GM12878 (cell line): Measurements from ENCODE around the gene FHL2. TPM values are rescaled to one million over a fixed set of nuclear protein-coding genes. Genes with fewer than 3 reads are reported as not detected.

Source experiments
- ATAC-seq: fragments of 200-7000 bp; cut with Tn5 transposase; 3 replicates; pipeline ENCODE4 v1.9.1; 2020; ENCODE audit warnings: mild to moderate bottlenecking, moderate library complexity
- BruUV-seq: library from RNA; stranded (reverse); fragments of 400-500 nt; replicated peaks from 2 replicates; lab custom pipeline; 2021; lab: Mats Ljungman, UMichigan
- CTCF ChIA-PET: fragments of 300-600 bp; sonication (Branson Sonifier 250); formaldehyde crosslinking; extraction: SDS; loops from one replicate; lab custom pipeline; 2021; ENCODE audit warnings: inconsistent platforms; lab: Yijun Ruan, JAX
- POLR2A ChIA-PET: fragments of 350-600 bp; formaldehyde crosslinking; extraction: SDS; loops from one replicate; lab custom pipeline; 2021; ENCODE audit warnings: inconsistent platforms; lab: Charles Lee
- RAD21 ChIA-PET: fragments of 300-600 bp; sonication (Branson Sonifier 250); formaldehyde crosslinking; loops from one replicate; lab custom pipeline; 2023; ENCODE audit warnings: antibody characterized with exemption; ENCODE audit not compliant: unreplicated experiment; lab: Charles Lee
- SMC1A ChIA-PET: fragments of 300-600 bp; sonication (Branson Sonifier 250); formaldehyde crosslinking; loops from one replicate; lab custom pipeline; 2023; ENCODE audit not compliant: unreplicated experiment, uncharacterized antibody; lab: Charles Lee
- DNase-seq: peaks from one replicate; pipeline ENCODE4 v3.0.0-alpha.2; 2011; ENCODE audit warnings: low read depth, low spot score
- FAIRE-seq: peaks from 3 replicates; lab custom pipeline; 2011; peaks lifted over from hg19 to GRCh38; lab: Jason Lieb, UNC
- H2AFZ ChIP-seq: 2 replicates; pipeline ENCODE4 v1.6.0; 2011; ENCODE audit warnings: low read depth, low read length, control low read depth; ENCODE audit not compliant: control insufficient read depth
- H3K27ac ChIP-seq: 2 replicates; pipeline ENCODE4 v1.5.1; 2011; ENCODE audit warnings: control low read depth; ENCODE audit not compliant: control insufficient read depth, insufficient read depth
- H3K27me3 ChIP-seq, 2 experiments: replicated peaks in 1 of 2; 2 replicates each; pipeline versions ENCODE4 v1.6.0 to v1.6.1; 2011; ENCODE audit warnings: low read length in 1 of 2; ENCODE audit not compliant: control insufficient read depth in 2 of 2, insufficient read depth in 2 of 2
- H3K36me3 ChIP-seq, 2 experiments: 2 replicates each; pipeline ENCODE4 v1.5.1; 2011; ENCODE audit warnings: low read length in 1 of 2; ENCODE audit not compliant: control insufficient read depth in 2 of 2, insufficient read depth in 2 of 2
- H3K4me1 ChIP-seq: 2 replicates; pipeline ENCODE4 v1.6.1; 2011; ENCODE audit warnings: mild to moderate bottlenecking, low read length, moderate library complexity, mixed read lengths; ENCODE audit not compliant: control insufficient read depth, insufficient read depth
- H3K4me2 ChIP-seq: 2 replicates; pipeline ENCODE4 v1.6.0; 2011; ENCODE audit warnings: control low read depth; ENCODE audit not compliant: control insufficient read depth, insufficient read depth
- H3K4me3 ChIP-seq: fragments of 200-600 bp; sonication (generic); 2 replicates; pipeline ENCODE4 v1.5.1; 2016
- H3K79me2 ChIP-seq: 2 replicates; pipeline ENCODE4 v1.6.0; 2011; ENCODE audit warnings: low read length; ENCODE audit not compliant: control insufficient read depth, insufficient read depth
- H3K9ac ChIP-seq: 2 replicates; pipeline ENCODE4 v1.8.0; 2011; ENCODE audit warnings: low read length, control low read depth, mixed read lengths; ENCODE audit not compliant: control insufficient read depth, insufficient read depth
- H3K9me3 ChIP-seq: replicated peaks from 3 replicates; pipeline ENCODE4 v1.5.1; 2011; ENCODE audit warnings: mild to moderate bottlenecking, low read length; ENCODE audit not compliant: control insufficient read depth, insufficient read depth
- H4K20me1 ChIP-seq: 2 replicates; pipeline ENCODE4 v1.6.0; 2011; ENCODE audit not compliant: control insufficient read depth, insufficient read depth
- CBX5 ChIP-seq: sonication (generic); IDR thresholded peaks from 2 replicates; pipeline ENCODE4 v1.6.1; 2016; ENCODE audit warnings: low read depth, moderate library complexity, mild to moderate bottlenecking, inconsistent platforms
- CHD4 ChIP-seq: fragments of 200-600 bp; sonication (generic); IDR thresholded peaks from 2 replicates; pipeline ENCODE4 v1.6.1; 2016; ENCODE audit warnings: mild to moderate bottlenecking
- HDAC2 ChIP-seq: fragments of 200-600 bp; sonication (generic); IDR thresholded peaks from 2 replicates; pipeline ENCODE4 v1.6.1; 2017
- HDAC6 ChIP-seq: fragments of 200-600 bp; sonication (generic); IDR thresholded peaks from one replicate; pipeline ENCODE4 v1.8.0; 2017; ENCODE audit warnings: antibody characterized with exemption; ENCODE audit not compliant: unreplicated experiment
- JUND ChIP-seq: IDR thresholded peaks from 2 replicates; pipeline ENCODE4 v1.6.1; 2012; ENCODE audit warnings: low read depth, mild to moderate bottlenecking, low read length, improper control_type of control experiment, moderate library complexity
- MYB ChIP-seq: fragments of 150-350 bp; IDR thresholded peaks from 2 replicates; pipeline ENCODE4 v1.6.1; 2014; ENCODE audit warnings: mild to moderate bottlenecking, low read depth, low read length, borderline replicate concordance
- PAX5 ChIP-seq: IDR thresholded peaks from 2 replicates; pipeline ENCODE4 v1.6.1; 2011; ENCODE audit warnings: low read depth, low read length, borderline replicate concordance
- POLR2AphosphoS5 ChIP-seq: IDR thresholded peaks from 2 replicates; pipeline ENCODE4 v1.6.1; 2011; ENCODE audit warnings: mild to moderate bottlenecking, low read length, inconsistent platforms
- SIX5 ChIP-seq: IDR thresholded peaks from 2 replicates; pipeline ENCODE4 v1.6.1; 2011; ENCODE audit warnings: mild to moderate bottlenecking, low read depth, low read length, moderate library complexity; ENCODE audit not compliant: severe bottlenecking
- ZNF24 ChIP-seq: fragments of 450-650 bp; IDR thresholded peaks from 2 replicates; pipeline ENCODE4 v1.6.1; 2017; ENCODE audit warnings: antibody characterized with exemption, mild to moderate bottlenecking
- ZNF384 ChIP-seq: IDR thresholded peaks from 2 replicates; pipeline ENCODE4 v1.6.1; 2012; ENCODE audit warnings: low read depth, mild to moderate bottlenecking, low read length, improper control_type of control experiment, borderline replicate concordance
- WGBS: methylation state at CpG from one replicate; pipeline ENCODE4 v1.1.6; 2016; ENCODE audit warnings: low lambda C conversion rate; ENCODE audit not compliant: insufficient replicate concordance, insufficient coverage; ENCODE audit errors: missing lambda C conversion rate; 5-methylcytosine and 5-hydroxymethylcytosine counted together
- in situ Hi-C: fragments of 300-500 bp; cut with MboI; formaldehyde crosslinking; loops from 9 replicates; pipeline ENCODE4 v1.14.3; 2018; ENCODE audit warnings: mixed read lengths
- intact Hi-C: fragments of 100-400 bp; cut with micrococcal nuclease; formaldehyde crosslinking; loops from one replicate; pipeline ENCODE4 v1.14.2; 2022; ENCODE audit not compliant: unreplicated experiment
- polyA plus RNA-seq, 11 experiments: library from polyadenylated mRNA; depleted of rRNA in 4 of 11; unstranded in 6 of 11; stranded (reverse) in 5 of 11; fragments of >200 nt; fragmentation: Nextera tagmentation in 4 of 11; fragmentation: Illumina TruSeq in 1 of 11; extraction: Ambion mirVana in 4 of 11; extraction: Trizol in 1 of 11; gene quantifications; 1 replicate in 1 of 11; 2 replicates in 10 of 11; pipeline versions ENCODE4 v1.2.1 to v1.2.3, GENCODE V29; 2011 to 2016; ENCODE audit warnings: inconsistent platforms in 2 of 11, missing spikeins in 2 of 11, low read depth in 1 of 11
- total RNA-seq, 4 experiments: library from RNA; depleted of rRNA in 3 of 4; stranded (reverse); fragments of >200 nt in 3 of 4; fragmentation: Illumina TruSeq in 1 of 4; extraction: Trizol in 1 of 4; gene quantifications; 2 replicates each; pipeline versions ENCODE4 v1.2.1 to v1.2.3, GENCODE V29; 2013 to 2021
- TF ChIP-seq, protein P1 (sequence below): fragments of 450-650 bp; IDR thresholded peaks from 2 replicates; pipeline ENCODE4 v1.6.1; 2017; ENCODE audit warnings: mild to moderate bottlenecking
- TF ChIP-seq, protein P2 (sequence below): fragments of 450-650 bp; IDR thresholded peaks from 2 replicates; pipeline ENCODE4 v1.6.1; 2017; ENCODE audit warnings: mild to moderate bottlenecking, moderate library complexity
- TF ChIP-seq, protein P3 (sequence below): IDR thresholded peaks from 2 replicates; pipeline ENCODE4 v1.6.1; 2011; ENCODE audit warnings: low read depth, low read length, improper control_type of control experiment, borderline replicate concordance
- TF ChIP-seq, protein P4 (sequence below): fragments of 450-650 bp; IDR thresholded peaks from 2 replicates; pipeline ENCODE4 v1.6.1; 2016; ENCODE audit warnings: mild to moderate bottlenecking
- TF ChIP-seq, protein P5 (sequence below): fragments of 450-650 bp; IDR thresholded peaks from 2 replicates; pipeline ENCODE4 v1.6.1; 2014; ENCODE audit warnings: mild to moderate bottlenecking

The FHL2 gene
- total and polyA plus RNA-seq, 10 of the 15 experiments (the other 5 are each of a cell fraction or from before 2014, with no cell fraction given): 2.2 to 9.9 (median 4.5) TPM

DNA sequence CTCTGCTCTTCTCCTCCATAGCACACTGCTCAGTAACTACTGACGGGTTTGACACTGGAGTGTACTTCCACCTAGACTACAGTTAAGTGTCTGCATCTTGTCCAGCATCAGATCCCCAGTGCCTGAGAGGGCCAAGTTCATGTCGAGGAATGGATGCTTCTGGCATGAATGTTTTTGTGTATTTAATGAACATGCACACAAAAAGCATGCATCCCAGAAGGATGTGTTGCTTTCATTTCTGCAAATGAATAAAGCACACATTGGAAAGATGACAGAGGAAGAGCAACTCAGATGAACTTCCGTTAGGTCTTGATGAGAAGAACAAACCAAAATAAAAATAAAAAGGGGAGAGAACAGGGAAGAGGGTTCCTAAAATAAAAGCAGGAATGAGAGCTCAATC lies 33.6 kb downstream of the FHL2 start:
- Histone ChIP-seq H3K79me2 (no peaks in the 10 kb centered on the region), H3K4me3 (no peak overlapping the region), H2AFZ (no peak overlapping the region), H3K4me2 (no peak overlapping the region), H4K20me1 (no peaks in the 10 kb centered on the region), H3K27me3 (no peaks in the 10 kb centered on the region), H3K9me3 (no peaks in the 10 kb centered on the region), H3K9ac (no peak overlapping the region), H3K36me3 (no peaks in the 10 kb centered on the region; a peak in 1 of 4 replicates), H3K27ac (no peak overlapping the region), H3K4me1 (no peaks in the 10 kb centered on the region; the same call in 1 of the 2 replicates)
- no peak for DNase-seq
- no peak for ATAC-seq
- BruUV-seq: no TSS peak
- TF ChIP-seq MYB (no peak), CBX5 (no peak), HDAC2 (no peak), CHD4 (no peak), POLR2AphosphoS5 (no peak), ZNF24 (no peak), PAX5 (no peak), ZNF384 (no peak), HDAC6 (no peak), SIX5 (no peak), JUND (no peak)
- TF ChIP-seq, protein P1, sequence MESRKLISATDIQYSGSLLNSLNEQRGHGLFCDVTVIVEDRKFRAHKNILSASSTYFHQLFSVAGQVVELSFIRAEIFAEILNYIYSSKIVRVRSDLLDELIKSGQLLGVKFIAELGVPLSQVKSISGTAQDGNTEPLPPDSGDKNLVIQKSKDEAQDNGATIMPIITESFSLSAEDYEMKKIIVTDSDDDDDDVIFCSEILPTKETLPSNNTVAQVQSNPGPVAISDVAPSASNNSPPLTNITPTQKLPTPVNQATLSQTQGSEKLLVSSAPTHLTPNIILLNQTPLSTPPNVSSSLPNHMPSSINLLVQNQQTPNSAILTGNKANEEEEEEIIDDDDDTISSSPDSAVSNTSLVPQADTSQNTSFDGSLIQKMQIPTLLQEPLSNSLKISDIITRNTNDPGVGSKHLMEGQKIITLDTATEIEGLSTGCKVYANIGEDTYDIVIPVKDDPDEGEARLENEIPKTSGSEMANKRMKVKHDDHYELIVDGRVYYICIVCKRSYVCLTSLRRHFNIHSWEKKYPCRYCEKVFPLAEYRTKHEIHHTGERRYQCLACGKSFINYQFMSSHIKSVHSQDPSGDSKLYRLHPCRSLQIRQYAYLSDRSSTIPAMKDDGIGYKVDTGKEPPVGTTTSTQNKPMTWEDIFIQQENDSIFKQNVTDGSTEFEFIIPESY: no peak
- TF ChIP-seq, protein P2, sequence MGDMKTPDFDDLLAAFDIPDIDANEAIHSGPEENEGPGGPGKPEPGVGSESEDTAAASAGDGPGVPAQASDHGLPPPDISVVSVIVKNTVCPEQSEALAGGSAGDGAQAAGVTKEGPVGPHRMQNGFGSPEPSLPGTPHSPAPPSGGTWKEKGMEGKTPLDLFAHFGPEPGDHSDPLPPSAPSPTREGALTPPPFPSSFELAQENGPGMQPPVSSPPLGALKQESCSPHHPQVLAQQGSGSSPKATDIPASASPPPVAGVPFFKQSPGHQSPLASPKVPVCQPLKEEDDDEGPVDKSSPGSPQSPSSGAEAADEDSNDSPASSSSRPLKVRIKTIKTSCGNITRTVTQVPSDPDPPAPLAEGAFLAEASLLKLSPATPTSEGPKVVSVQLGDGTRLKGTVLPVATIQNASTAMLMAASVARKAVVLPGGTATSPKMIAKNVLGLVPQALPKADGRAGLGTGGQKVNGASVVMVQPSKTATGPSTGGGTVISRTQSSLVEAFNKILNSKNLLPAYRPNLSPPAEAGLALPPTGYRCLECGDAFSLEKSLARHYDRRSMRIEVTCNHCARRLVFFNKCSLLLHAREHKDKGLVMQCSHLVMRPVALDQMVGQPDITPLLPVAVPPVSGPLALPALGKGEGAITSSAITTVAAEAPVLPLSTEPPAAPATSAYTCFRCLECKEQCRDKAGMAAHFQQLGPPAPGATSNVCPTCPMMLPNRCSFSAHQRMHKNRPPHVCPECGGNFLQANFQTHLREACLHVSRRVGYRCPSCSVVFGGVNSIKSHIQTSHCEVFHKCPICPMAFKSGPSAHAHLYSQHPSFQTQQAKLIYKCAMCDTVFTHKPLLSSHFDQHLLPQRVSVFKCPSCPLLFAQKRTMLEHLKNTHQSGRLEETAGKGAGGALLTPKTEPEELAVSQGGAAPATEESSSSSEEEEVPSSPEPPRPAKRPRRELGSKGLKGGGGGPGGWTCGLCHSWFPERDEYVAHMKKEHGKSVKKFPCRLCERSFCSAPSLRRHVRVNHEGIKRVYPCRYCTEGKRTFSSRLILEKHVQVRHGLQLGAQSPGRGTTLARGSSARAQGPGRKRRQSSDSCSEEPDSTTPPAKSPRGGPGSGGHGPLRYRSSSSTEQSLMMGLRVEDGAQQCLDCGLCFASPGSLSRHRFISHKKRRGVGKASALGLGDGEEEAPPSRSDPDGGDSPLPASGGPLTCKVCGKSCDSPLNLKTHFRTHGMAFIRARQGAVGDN: no peak
- TF ChIP-seq, protein P3, sequence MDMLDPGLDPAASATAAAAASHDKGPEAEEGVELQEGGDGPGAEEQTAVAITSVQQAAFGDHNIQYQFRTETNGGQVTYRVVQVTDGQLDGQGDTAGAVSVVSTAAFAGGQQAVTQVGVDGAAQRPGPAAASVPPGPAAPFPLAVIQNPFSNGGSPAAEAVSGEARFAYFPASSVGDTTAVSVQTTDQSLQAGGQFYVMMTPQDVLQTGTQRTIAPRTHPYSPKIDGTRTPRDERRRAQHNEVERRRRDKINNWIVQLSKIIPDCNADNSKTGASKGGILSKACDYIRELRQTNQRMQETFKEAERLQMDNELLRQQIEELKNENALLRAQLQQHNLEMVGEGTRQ: no peak
- TF ChIP-seq, protein P4, sequence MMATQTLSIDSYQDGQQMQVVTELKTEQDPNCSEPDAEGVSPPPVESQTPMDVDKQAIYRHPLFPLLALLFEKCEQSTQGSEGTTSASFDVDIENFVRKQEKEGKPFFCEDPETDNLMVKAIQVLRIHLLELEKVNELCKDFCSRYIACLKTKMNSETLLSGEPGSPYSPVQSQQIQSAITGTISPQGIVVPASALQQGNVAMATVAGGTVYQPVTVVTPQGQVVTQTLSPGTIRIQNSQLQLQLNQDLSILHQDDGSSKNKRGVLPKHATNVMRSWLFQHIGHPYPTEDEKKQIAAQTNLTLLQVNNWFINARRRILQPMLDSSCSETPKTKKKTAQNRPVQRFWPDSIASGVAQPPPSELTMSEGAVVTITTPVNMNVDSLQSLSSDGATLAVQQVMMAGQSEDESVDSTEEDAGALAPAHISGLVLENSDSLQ: no peak
- TF ChIP-seq, protein P5, sequence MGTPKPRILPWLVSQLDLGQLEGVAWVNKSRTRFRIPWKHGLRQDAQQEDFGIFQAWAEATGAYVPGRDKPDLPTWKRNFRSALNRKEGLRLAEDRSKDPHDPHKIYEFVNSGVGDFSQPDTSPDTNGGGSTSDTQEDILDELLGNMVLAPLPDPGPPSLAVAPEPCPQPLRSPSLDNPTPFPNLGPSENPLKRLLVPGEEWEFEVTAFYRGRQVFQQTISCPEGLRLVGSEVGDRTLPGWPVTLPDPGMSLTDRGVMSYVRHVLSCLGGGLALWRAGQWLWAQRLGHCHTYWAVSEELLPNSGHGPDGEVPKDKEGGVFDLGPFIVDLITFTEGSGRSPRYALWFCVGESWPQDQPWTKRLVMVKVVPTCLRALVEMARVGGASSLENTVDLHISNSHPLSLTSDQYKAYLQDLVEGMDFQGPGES: no peak
- POLR2A ChIA-PET: interaction anchor here (0.6 kb wide), 1 partner anchor 156 kb away, joined by 3 read pairs; no protein-coding TSS in a partner anchor
- in situ Hi-C loops: no loop called here
- CTCF ChIA-PET: interaction anchor here (0.9 to 1.6 kb wide), 3 partner anchors 19 to 156 kb away, joined by 3 to 5 read pairs (median 4); no protein-coding TSS in a partner anchor
- intact Hi-C loops: no loop called here
- SMC1A ChIA-PET: interaction anchor here (1.0 to 1.6 kb wide), 2 partner anchors 20 to 152 kb away, joined by 3 to 5 read pairs; no protein-coding TSS in a partner anchor
- no peak for FAIRE-seq
- 61% methylated on average over 3 of the region's 3 CpGs for WGBS
- RAD21 ChIA-PET: interaction anchor here (0.7 kb wide), 1 partner anchor 1180 kb away, joined by 3 read pairs; no protein-coding TSS in a partner anchor
